ENCODE measurements around the gene FHAD1.

FHAD1 gene

GRCh38 chr1:15353839-15354579, 107.0 kb downstream of the FHAD1 start:
- H4K20me1 ChIP-seq (ENCODE audit: control insufficient read depth, insufficient read depth, low read depth, low read length) = no peaks in the 10 kb centered on the region
- H3K4me2 ChIP-seq (ENCODE audit: low read length) = no peak overlapping the region
- no peaks in the 10 kb centered on the region for H3K36me3 ChIP-seq (ENCODE audit: control insufficient read depth, low read length)
- H3K79me2 ChIP-seq (ENCODE audit: control insufficient read depth, low read length) = no peaks in the 10 kb centered on the region
- H3K27me3 ChIP-seq (ENCODE audit: control insufficient read depth, low read length) = no peaks in the 10 kb centered on the region
- no peaks in the 10 kb centered on the region for H3K9me2 ChIP-seq (replicated peaks; ENCODE audit: control insufficient read depth, low read length)
- H3K4me3 ChIP-seq (ENCODE audit: low read length) = no peak overlapping the region
- no peaks in the 10 kb centered on the region for H3K9me3 ChIP-seq (ENCODE audit: control insufficient read depth, insufficient read depth, low read length)
- H3F3A ChIP-seq (ENCODE audit: control insufficient read depth, insufficient read depth) = no peaks in the 10 kb centered on the region
- H3K27ac ChIP-seq (ENCODE audit: low read depth, low read length) = no peak overlapping the region
- no peaks in the 10 kb centered on the region for H3K4me1 ChIP-seq (ENCODE audit: control insufficient read depth, low read length)
- TF ChIP-seq EZH2phosphoT487 (IDR thresholded peaks at IDR 0.05; ENCODE audit: borderline replicate concordance, low read length) (no peak), CTCF (IDR thresholded peaks at IDR 0.05; ENCODE audit: low read depth, low read length, poor library complexity, severe bottlenecking) (no peak)

- Histone ChIP-seq H3K9me3 (ENCODE audit: control insufficient read depth, insufficient read depth, low read length) (no peaks in the 10 kb centered on the region), H3F3A (ENCODE audit: control insufficient read depth, insufficient read depth) (no peaks in the 10 kb centered on the region), H3K4me2 (ENCODE audit: low read length) (no peak overlapping the region), H3K36me3 (ENCODE audit: control insufficient read depth, low read length) (no peaks in the 10 kb centered on the region), H3K27ac (ENCODE audit: low read depth, low read length) (no peak overlapping the region), H3K79me2 (ENCODE audit: control insufficient read depth, low read length) (no peaks in the 10 kb centered on the region), H3K27me3 (ENCODE audit: control insufficient read depth, low read length) (no peaks in the 10 kb centered on the region), H3K4me1 (ENCODE audit: control insufficient read depth, low read length) (no peaks in the 10 kb centered on the region), H3K9me2 (replicated peaks; ENCODE audit: control insufficient read depth, low read length) (no peaks in the 10 kb centered on the region), H4K20me1 (ENCODE audit: control insufficient read depth, insufficient read depth, low read depth, low read length) (no peaks in the 10 kb centered on the region), H3K4me3 (ENCODE audit: low read length) (no peak overlapping the region)
- TF ChIP-seq CTCF (IDR thresholded peaks at IDR 0.05; ENCODE audit: low read depth, low read length, poor library complexity, severe bottlenecking) = no peak
- no peak for TF ChIP-seq EZH2phosphoT487 (IDR thresholded peaks at IDR 0.05; ENCODE audit: borderline replicate concordance, low read length)
These were observed 107.5 kb downstream of the FHAD1 start for GRCh38 chr1:15354580-15354965.

GRCh38 chr1:15355968-15356625, 109.1 kb downstream of the FHAD1 start:
- Histone ChIP-seq H3F3A (ENCODE audit: control insufficient read depth, insufficient read depth) (no peaks in the 10 kb centered on the region), H3K9me3 (ENCODE audit: control insufficient read depth, insufficient read depth, low read length) (no peaks in the 10 kb centered on the region), H3K27ac (ENCODE audit: low read depth, low read length) (no peak overlapping the region), H3K27me3 (ENCODE audit: control insufficient read depth, low read length) (no peaks in the 10 kb centered on the region), H3K4me1 (ENCODE audit: control insufficient read depth, low read length) (no peaks in the 10 kb centered on the region), H3K4me2 (ENCODE audit: low read length) (no peak overlapping the region), H3K79me2 (ENCODE audit: control insufficient read depth, low read length) (no peaks in the 10 kb centered on the region), H4K20me1 (ENCODE audit: control insufficient read depth, insufficient read depth, low read depth, low read length) (no peaks in the 10 kb centered on the region), H3K9me2 (replicated peaks; ENCODE audit: control insufficient read depth, low read length) (no peaks in the 10 kb centered on the region), H3K4me3 (ENCODE audit: low read length) (no peak overlapping the region), H3K36me3 (ENCODE audit: control insufficient read depth, low read length) (no peaks in the 10 kb centered on the region)
- TF ChIP-seq CTCF (IDR thresholded peaks at IDR 0.05; ENCODE audit: low read depth, low read length, poor library complexity, severe bottlenecking) (no peak), EZH2phosphoT487 (IDR thresholded peaks at IDR 0.05; ENCODE audit: borderline replicate concordance, low read length) (no peak)
